HEK293 (cell line): ENCODE results near the gene TAF8.

Source experiments
- CTCF ChIA-PET: fragments of 350-600 bp; formaldehyde crosslinking; extraction: SDS; loops from one replicate; lab custom pipeline; 2021; ENCODE audit warnings: antibody characterized with exemption; lab: Yijun Ruan, JAX
- POLR2A ChIA-PET: fragments of 300-600 bp; formaldehyde crosslinking; extraction: SDS; loops from one replicate; lab custom pipeline; 2020; ENCODE audit warnings: antibody characterized with exemption, inconsistent platforms; lab: Yijun Ruan, JAX
- H3K27ac ChIP-seq: fragments of 200-500 bp; sonication (Bioruptor generic); 2 replicates; pipeline ENCODE4 v1.5.1; 2014; ENCODE audit warnings: low read depth, low read length, control low read depth, inconsistent platforms; ENCODE audit errors: extremely low read depth
- H3K36me3 ChIP-seq, 2 experiments: fragments of 200-500 bp in 1 of 2; sonication (Bioruptor generic) in 1 of 2; 1 replicate in 1 of 2; 2 replicates in 1 of 2; pipeline ENCODE4 v1.5.1; 2014 to 2017; ENCODE audit warnings: inconsistent platforms in 2 of 2, low read length in 2 of 2; ENCODE audit not compliant: control insufficient read depth in 2 of 2, insufficient read depth in 1 of 2
- H3K4me1 ChIP-seq: fragments of 200-500 bp; sonication (Bioruptor generic); 2 replicates; pipeline ENCODE4 v1.5.1; 2014; ENCODE audit warnings: mild to moderate bottlenecking, low read length, inconsistent platforms; ENCODE audit not compliant: control insufficient read depth, insufficient read depth
- H3K4me3 ChIP-seq: 2 replicates; pipeline ENCODE4 v1.5.1; 2011; ENCODE audit warnings: low read depth, mild to moderate bottlenecking, control low read depth, low read length, moderate library complexity
- H3K9me3 ChIP-seq: fragments of 200-500 bp; sonication (Bioruptor generic); 2 replicates; pipeline ENCODE4 v1.5.1; 2014; ENCODE audit warnings: low read depth, low read length, inconsistent platforms; ENCODE audit not compliant: control insufficient read depth, insufficient read depth
- IKZF3 ChIP-seq: fragments of 450-650 bp; IDR thresholded peaks from 2 replicates; pipeline ENCODE4 v1.5.0; 2018; ENCODE audit warnings: missing biosample characterization, mild to moderate bottlenecking, missing genetic modification characterization, moderate library complexity
- KLF16 ChIP-seq: fragments of 450-650 bp; formaldehyde crosslinking; IDR thresholded peaks from 2 replicates; pipeline ENCODE4 v1.5.1; 2017; ENCODE audit warnings: missing biosample characterization, missing genetic modification characterization
- KLF7 ChIP-seq: fragments of 450-650 bp; formaldehyde crosslinking; IDR thresholded peaks from 2 replicates; pipeline ENCODE4 v1.5.1; 2016; ENCODE audit warnings: missing biosample characterization, missing genetic modification characterization, borderline replicate concordance
- SP2 ChIP-seq: fragments of 450-650 bp; formaldehyde crosslinking; IDR thresholded peaks from 2 replicates; pipeline ENCODE4 v1.5.1; 2016; ENCODE audit warnings: missing biosample characterization, missing genetic modification characterization
- SP3 ChIP-seq: fragments of 450-650 bp; formaldehyde crosslinking; IDR thresholded peaks from 2 replicates; pipeline ENCODE4 v1.5.1; 2016; ENCODE audit warnings: missing biosample characterization, missing genetic modification characterization
- SP7 ChIP-seq: fragments of 450-650 bp; formaldehyde crosslinking; IDR thresholded peaks from 2 replicates; pipeline ENCODE4 v1.5.1; 2016; ENCODE audit warnings: missing biosample characterization, missing genetic modification characterization
- TRIM28 ChIP-seq: IDR thresholded peaks from 2 replicates; pipeline ENCODE4 v1.6.1; 2011; ENCODE audit warnings: low read length, control low read depth, borderline replicate concordance
- ZEB2 ChIP-seq: fragments of 450-650 bp; formaldehyde crosslinking; IDR thresholded peaks from 2 replicates; pipeline ENCODE4 v1.5.1; 2016; ENCODE audit warnings: missing biosample characterization, missing genetic modification characterization
- ZNF2 ChIP-seq: fragments of 450-650 bp; formaldehyde crosslinking; IDR thresholded peaks from 2 replicates; pipeline ENCODE4 v1.5.1; 2016; ENCODE audit warnings: missing biosample characterization, missing genetic modification characterization
- ZNF335 ChIP-seq: fragments of 450-650 bp; formaldehyde crosslinking; conservative IDR thresholded peaks from 2 replicates; pipeline ENCODE4 v1.5.1; 2016; ENCODE audit warnings: missing biosample characterization, missing genetic modification characterization
- ZNF341 ChIP-seq: fragments of 450-650 bp; formaldehyde crosslinking; IDR thresholded peaks from 2 replicates; pipeline ENCODE4; 2016; ENCODE audit warnings: low read depth, missing biosample characterization, missing genetic modification characterization
- ZNF433 ChIP-seq: fragments of 450-650 bp; formaldehyde crosslinking; IDR thresholded peaks from 2 replicates; pipeline ENCODE4 v1.5.1; 2016; ENCODE audit warnings: missing biosample characterization, missing genetic modification characterization, low read depth
- ZNF561 ChIP-seq: fragments of 450-650 bp; IDR thresholded peaks from 2 replicates; pipeline ENCODE4 v1.5.1; 2018; ENCODE audit warnings: missing biosample characterization, missing genetic modification characterization, borderline replicate concordance
- ZNF610 ChIP-seq: fragments of 450-650 bp; formaldehyde crosslinking; IDR thresholded peaks from 2 replicates; pipeline ENCODE4 v1.5.1; 2016; ENCODE audit warnings: missing biosample characterization, missing genetic modification characterization, borderline replicate concordance
- ZNF629 ChIP-seq: fragments of 450-650 bp; formaldehyde crosslinking; IDR thresholded peaks from 2 replicates; pipeline ENCODE4 v1.5.1; 2017; ENCODE audit warnings: missing biosample characterization, missing genetic modification characterization
- ZSCAN30 ChIP-seq: fragments of 450-650 bp; IDR thresholded peaks from 2 replicates; pipeline ENCODE4 v1.5.1; 2018; ENCODE audit warnings: missing biosample characterization, mild to moderate bottlenecking, missing genetic modification characterization, moderate library complexity
- TF ChIP-seq, protein P1 (sequence below): fragments of 450-650 bp; formaldehyde crosslinking; optimal IDR thresholded peaks from 2 replicates; pipeline ENCODE3; 2016; ENCODE audit warnings: missing biosample characterization, mild to moderate bottlenecking, missing genetic modification characterization
- TF ChIP-seq, protein P2 (sequence below): fragments of 450-650 bp; formaldehyde crosslinking; IDR thresholded peaks from 2 replicates; pipeline ENCODE4 v1.5.1; 2017; ENCODE audit warnings: missing biosample characterization, mild to moderate bottlenecking, missing genetic modification characterization, moderate library complexity
- TF ChIP-seq, protein P3 (sequence below): fragments of 450-650 bp; formaldehyde crosslinking; IDR thresholded peaks from 2 replicates; pipeline ENCODE4 v1.5.1; 2016; ENCODE audit warnings: missing biosample characterization, missing genetic modification characterization
- TF ChIP-seq, protein P4 (sequence below): fragments of 450-650 bp; formaldehyde crosslinking; IDR thresholded peaks from 2 replicates; pipeline ENCODE4 v1.5.1; 2016; ENCODE audit warnings: missing biosample characterization, missing genetic modification characterization
- TF ChIP-seq, protein P5 (sequence below): fragments of 450-650 bp; formaldehyde crosslinking; IDR thresholded peaks from 2 replicates; pipeline ENCODE4 v1.5.1; 2016; ENCODE audit warnings: missing biosample characterization, missing genetic modification characterization

The TAF8 gene

DNA sequence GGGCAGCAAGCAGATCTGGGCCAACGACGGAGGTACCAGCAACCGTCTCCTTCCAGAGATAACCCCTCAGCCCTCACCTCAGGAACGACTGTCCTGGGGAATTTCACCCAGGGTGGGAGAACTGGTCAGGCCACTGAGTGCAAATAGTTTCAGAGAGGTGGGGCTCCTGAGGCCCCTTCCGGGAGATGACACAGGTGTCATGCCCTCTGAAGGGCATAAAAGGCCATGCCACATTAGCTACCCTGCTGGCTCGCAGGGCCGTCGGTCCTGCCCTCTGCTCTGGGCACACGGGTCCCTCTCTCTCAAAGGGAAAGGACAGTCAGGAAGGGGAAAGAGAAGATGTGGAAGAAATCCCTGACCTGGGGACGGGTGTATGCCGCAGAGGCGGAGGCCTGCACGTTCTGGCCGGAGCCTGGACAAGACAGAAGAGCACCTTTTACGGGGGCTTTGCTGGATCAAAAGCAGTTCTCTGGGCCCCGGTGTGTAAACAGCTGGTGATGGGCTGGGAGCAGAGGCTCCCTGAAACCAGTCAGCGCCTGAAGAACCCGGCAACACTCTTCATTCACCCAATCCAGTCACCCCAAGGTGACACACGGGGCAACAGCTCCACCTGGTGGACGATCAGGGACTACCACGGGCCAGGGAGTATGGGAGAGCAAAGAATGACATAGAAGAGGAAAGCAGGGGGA is 6.4 kb upstream of the TAF8 start (continued):
- TF ChIP-seq ZNF335 (tag by site-specific recombination) (0 out of 2 replicates have a peak, but pooled peaks have one; percentile 27), SP3 (no peak), TRIM28 (no peak), ZSCAN30 (tag by site-specific recombination) (0 out of 2 replicates have a peak, but pooled peaks have one; percentile 19), ZEB2 (tag by site-specific recombination) (0 out of 2 replicates have a peak, but pooled peaks have one; percentile 40), ZNF2 (peak; percentile 91), ZNF629 (tag by site-specific recombination) (peak; percentile 23; the same call in 1 of the 2 replicates)
- TF ChIP-seq, protein P1, sequence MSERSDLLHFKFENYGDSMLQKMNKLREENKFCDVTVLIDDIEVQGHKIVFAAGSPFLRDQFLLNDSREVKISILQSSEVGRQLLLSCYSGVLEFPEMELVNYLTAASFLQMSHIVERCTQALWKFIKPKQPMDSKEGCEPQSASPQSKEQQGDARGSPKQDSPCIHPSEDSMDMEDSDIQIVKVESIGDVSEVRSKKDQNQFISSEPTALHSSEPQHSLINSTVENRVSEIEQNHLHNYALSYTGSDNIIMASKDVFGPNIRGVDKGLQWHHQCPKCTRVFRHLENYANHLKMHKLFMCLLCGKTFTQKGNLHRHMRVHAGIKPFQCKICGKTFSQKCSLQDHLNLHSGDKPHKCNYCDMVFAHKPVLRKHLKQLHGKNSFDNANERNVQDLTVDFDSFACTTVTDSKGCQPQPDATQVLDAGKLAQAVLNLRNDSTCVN: no peak

DNA sequence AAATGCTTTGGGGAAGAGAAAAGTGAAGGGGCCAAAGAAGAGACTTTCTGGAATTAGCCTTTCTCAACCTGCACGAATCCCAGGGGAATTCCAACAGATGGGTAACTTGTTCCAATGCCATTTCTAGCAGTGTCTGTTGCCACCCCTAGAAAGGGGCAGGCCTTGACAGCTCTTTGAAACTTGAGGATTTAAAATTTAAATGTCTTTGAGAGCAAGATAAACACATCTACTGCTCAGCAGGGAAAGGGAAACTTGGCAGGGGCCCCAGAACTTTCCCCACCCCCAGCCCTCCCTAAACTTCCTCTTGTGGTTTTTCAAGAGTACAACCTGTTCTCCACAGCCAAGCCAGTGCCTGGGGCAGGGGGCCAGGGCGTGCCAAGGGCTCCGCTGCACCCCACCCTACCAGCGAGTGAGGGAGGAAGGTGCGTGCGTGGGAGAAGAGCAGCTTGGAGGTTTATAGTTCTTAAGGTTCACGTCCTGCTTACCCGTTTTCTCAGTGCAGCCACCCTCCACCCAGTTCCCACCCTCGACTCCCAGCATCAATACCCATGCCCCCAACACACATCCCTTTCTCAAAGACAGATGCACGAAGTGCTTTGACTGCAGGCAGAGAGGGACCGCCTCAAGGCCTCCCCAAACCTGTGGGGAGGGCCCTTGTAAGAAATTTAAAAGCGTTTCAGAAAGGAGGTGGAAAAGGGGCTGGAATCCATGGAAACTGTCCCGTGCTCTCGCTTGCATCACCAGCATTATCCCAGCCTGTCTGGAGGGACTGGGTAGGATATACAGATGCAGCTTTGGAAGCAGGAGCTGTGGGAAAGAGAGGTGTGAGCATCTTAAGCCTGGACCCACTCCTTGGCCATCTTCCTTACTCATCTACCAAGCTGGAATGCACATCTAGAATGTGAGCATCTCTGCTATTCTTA is 4.5 kb upstream of the TAF8 start:
- peaks cover 18% of the 10 kb centered on the region for H3K4me1 ChIP-seq
- H3K4me3 ChIP-seq: peak overlapping the region; percentile 10; the same call in 1 of the 2 replicates
- H3K9me3 ChIP-seq: no peaks in the 10 kb centered on the region
- H3K36me3 ChIP-seq: no peaks in the 10 kb centered on the region
- ChIA-PET POLR2A (interaction anchor here (0.6 to 4.2 kb wide), 9 partner anchors 11 to 297 kb away, joined by 3 to 27 read pairs (median 5); partner anchors contain the start of genes BYSL, MED20, PRICKLE4 and TOMM6), CTCF (interaction anchor here (0.5 to 10.0 kb wide), 33 partner anchors 15 to 708 kb away, joined by 3 to 192 read pairs (median 5); partner anchors contain the start of genes BYSL, CCND3, FRS3 and MED20)
- peak overlapping the region; percentile 39; the same call in 1 of the 2 replicates for H3K27ac ChIP-seq
- peak; percentile 89 for TF ChIP-seq SP7 (tag by site-specific recombination)
- TF ChIP-seq IKZF3 (tag by site-specific recombination): peak; percentile 93
- peak; percentile 73 for TF ChIP-seq ZNF341 (tag by site-specific recombination)
- TF ChIP-seq, protein P2, sequence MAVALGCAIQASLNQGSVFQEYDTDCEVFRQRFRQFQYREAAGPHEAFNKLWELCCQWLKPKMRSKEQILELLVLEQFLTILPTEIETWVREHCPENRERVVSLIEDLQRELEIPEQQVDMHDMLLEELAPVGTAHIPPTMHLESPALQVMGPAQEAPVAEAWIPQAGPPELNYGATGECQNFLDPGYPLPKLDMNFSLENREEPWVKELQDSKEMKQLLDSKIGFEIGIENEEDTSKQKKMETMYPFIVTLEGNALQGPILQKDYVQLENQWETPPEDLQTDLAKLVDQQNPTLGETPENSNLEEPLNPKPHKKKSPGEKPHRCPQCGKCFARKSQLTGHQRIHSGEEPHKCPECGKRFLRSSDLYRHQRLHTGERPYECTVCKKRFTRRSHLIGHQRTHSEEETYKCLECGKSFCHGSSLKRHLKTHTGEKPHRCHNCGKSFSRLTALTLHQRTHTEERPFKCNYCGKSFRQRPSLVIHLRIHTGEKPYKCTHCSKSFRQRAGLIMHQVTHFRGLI (tag by site-specific recombination): peak; percentile 42; the same call in 1 of the 2 replicates
- TF ChIP-seq, protein P3, sequence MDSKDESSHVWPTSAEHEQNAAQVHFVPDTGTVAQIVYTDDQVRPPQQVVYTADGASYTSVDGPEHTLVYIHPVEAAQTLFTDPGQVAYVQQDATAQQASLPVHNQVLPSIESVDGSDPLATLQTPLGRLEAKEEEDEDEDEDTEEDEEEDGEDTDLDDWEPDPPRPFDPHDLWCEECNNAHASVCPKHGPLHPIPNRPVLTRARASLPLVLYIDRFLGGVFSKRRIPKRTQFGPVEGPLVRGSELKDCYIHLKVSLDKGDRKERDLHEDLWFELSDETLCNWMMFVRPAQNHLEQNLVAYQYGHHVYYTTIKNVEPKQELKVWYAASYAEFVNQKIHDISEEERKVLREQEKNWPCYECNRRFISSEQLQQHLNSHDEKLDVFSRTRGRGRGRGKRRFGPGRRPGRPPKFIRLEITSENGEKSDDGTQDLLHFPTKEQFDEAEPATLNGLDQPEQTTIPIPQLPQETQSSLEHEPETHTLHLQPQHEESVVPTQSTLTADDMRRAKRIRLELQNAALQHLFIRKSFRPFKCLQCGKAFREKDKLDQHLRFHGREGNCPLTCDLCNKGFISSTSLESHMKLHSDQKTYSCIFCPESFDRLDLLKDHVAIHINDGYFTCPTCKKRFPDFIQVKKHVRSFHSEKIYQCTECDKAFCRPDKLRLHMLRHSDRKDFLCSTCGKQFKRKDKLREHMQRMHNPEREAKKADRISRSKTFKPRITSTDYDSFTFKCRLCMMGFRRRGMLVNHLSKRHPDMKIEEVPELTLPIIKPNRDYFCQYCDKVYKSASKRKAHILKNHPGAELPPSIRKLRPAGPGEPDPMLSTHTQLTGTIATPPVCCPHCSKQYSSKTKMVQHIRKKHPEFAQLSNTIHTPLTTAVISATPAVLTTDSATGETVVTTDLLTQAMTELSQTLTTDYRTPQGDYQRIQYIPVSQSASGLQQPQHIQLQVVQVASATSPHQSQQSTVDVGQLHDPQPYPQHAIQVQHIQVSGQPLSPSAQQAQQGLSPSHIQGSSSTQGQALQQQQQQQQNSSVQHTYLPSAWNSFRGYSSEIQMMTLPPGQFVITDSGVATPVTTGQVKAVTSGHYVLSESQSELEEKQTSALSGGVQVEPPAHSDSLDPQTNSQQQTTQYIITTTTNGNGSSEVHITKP: peak; percentile 68
- TF ChIP-seq KLF7 (tag by site-specific recombination): peak; percentile 57; the same call in 1 of the 2 replicates
- peak; percentile 88 for TF ChIP-seq ZNF561 (tag by site-specific recombination)
- TF ChIP-seq, protein P4, sequence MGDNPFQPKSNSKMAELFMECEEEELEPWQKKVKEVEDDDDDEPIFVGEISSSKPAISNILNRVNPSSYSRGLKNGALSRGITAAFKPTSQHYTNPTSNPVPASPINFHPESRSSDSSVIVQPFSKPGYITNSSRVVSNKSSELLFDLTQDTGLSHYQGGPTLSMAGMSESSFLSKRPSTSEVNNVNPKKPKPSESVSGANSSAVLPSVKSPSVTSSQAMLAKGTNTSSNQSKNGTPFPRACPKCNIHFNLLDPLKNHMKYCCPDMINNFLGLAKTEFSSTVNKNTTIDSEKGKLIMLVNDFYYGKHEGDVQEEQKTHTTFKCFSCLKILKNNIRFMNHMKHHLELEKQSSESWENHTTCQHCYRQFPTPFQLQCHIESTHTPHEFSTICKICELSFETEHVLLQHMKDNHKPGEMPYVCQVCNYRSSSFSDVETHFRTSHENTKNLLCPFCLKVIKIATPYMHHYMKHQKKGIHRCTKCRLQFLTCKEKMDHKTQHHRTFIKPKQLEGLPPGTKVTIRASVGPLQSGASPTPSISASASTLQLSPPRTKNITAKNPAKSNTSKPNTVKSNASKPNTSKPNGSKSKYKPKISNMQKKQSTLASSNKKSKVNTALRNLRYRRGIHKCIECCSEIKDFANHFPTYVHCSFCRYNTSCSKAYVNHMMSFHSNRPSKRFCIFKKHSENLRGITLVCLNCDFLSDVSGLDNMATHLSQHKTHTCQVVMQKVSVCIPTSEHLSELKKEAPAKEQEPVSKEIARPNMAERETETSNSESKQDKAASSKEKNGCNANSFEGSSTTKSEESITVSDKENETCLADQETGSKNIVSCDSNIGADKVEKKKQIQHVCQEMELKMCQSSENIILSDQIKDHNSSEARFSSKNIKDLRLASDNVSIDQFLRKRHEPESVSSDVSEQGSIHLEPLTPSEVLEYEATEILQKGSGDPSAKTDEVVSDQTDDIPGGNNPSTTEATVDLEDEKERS (tag by site-specific recombination): no peak
- 0 out of 2 replicates have a peak, but pooled peaks have one; percentile 45 for TF ChIP-seq KLF16 (tag by site-specific recombination)
- no peak for TF ChIP-seq ZNF610 (tag by site-specific recombination)
- TF ChIP-seq SP2: peak; percentile 48
- TF ChIP-seq ZNF433 (tag by site-specific recombination): no peak
- TF ChIP-seq, protein P5, sequence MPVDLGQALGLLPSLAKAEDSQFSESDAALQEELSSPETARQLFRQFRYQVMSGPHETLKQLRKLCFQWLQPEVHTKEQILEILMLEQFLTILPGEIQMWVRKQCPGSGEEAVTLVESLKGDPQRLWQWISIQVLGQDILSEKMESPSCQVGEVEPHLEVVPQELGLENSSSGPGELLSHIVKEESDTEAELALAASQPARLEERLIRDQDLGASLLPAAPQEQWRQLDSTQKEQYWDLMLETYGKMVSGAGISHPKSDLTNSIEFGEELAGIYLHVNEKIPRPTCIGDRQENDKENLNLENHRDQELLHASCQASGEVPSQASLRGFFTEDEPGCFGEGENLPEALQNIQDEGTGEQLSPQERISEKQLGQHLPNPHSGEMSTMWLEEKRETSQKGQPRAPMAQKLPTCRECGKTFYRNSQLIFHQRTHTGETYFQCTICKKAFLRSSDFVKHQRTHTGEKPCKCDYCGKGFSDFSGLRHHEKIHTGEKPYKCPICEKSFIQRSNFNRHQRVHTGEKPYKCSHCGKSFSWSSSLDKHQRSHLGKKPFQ (tag by site-specific recombination): peak; percentile 88
- TF ChIP-seq ZSCAN30 (tag by site-specific recombination): peak; percentile 69
- TF ChIP-seq SP3: peak; percentile 56; the same call in 1 of the 2 replicates
